HepG2 (cell line): ENCODE data around the gene SLC22A31. TPM values are rescaled to one million over a fixed set of nuclear protein-coding genes. Genes with fewer than 3 reads are reported as not detected.
A peak's percentile ranks its signal among the peaks of the same experiment; 100 is the strongest.

Experiments used
- ATAD3A ChIP-seq: sonication (generic); formaldehyde crosslinking; IDR thresholded peaks from 2 replicates; pipeline ENCODE4 v1.4.0; 2020; ENCODE audit warnings: missing genetic modification reagents
- GATAD2A ChIP-seq: IDR thresholded peaks from 2 replicates; pipeline ENCODE4 v1.6.1; 2016
- GTF3A ChIP-seq: sonication (generic); formaldehyde crosslinking; conservative IDR thresholded peaks from 2 replicates; pipeline ENCODE4 v1.4.0; 2020; ENCODE audit warnings: mild to moderate bottlenecking, missing genetic modification reagents
- HIVEP1 ChIP-seq: sonication (generic); formaldehyde crosslinking; IDR thresholded peaks from 2 replicates; pipeline ENCODE4 v1.4.0; 2020; ENCODE audit warnings: mild to moderate bottlenecking, missing genetic modification reagents
- IKZF4 ChIP-seq: sonication (generic); formaldehyde crosslinking; IDR thresholded peaks from 2 replicates; pipeline ENCODE4 v1.5.1; 2020; ENCODE audit warnings: borderline replicate concordance, mild to moderate bottlenecking, low read depth, missing genetic modification reagents; ENCODE audit errors: not compliant biosample characterization
- KDM2A ChIP-seq: sonication (generic); formaldehyde crosslinking; IDR thresholded peaks from 2 replicates; pipeline ENCODE4 v1.4.0; 2020; ENCODE audit warnings: low read depth, missing genetic modification reagents, borderline replicate concordance
- NFE2L2 ChIP-seq: fragments of 150-350 bp; IDR thresholded peaks from 2 replicates; pipeline ENCODE4 v1.6.1; 2014; ENCODE audit warnings: low read length
- NR2C2 ChIP-seq: sonication (generic); formaldehyde crosslinking; IDR thresholded peaks from 2 replicates; pipeline ENCODE4 v1.4.0; 2020; ENCODE audit warnings: missing genetic modification reagents, mild to moderate bottlenecking, moderate library complexity, borderline replicate concordance
- REXO4 ChIP-seq: sonication (generic); formaldehyde crosslinking; IDR thresholded peaks from 2 replicates; pipeline ENCODE4 v1.8.0; 2022; ENCODE audit warnings: missing genetic modification reagents, mild to moderate bottlenecking, borderline replicate concordance
- TBL1XR1 ChIP-seq: fragments of 150-350 bp; IDR thresholded peaks from 2 replicates; pipeline ENCODE4 v1.6.1; 2014; ENCODE audit warnings: borderline replicate concordance, low read length; ENCODE audit not compliant: partially characterized antibody
- TMF1 ChIP-seq: sonication (generic); formaldehyde crosslinking; IDR thresholded peaks from 2 replicates; pipeline ENCODE4 v1.8.1; 2022; ENCODE audit warnings: low read depth, missing genetic modification reagents
- TOE1 ChIP-seq: sonication (generic); formaldehyde crosslinking; IDR thresholded peaks from 2 replicates; pipeline ENCODE4 v1.4.0; 2020; ENCODE audit warnings: mild to moderate bottlenecking, missing genetic modification reagents
- YEATS2 ChIP-seq: sonication (generic); formaldehyde crosslinking; IDR thresholded peaks from 2 replicates; pipeline ENCODE4 v1.4.0; 2020; ENCODE audit warnings: missing genetic modification reagents, borderline replicate concordance
- ZNF121 ChIP-seq: sonication (generic); formaldehyde crosslinking; IDR thresholded peaks from 2 replicates; pipeline ENCODE4 v1.5.0; 2020; ENCODE audit warnings: mild to moderate bottlenecking, missing genetic modification reagents
- ZNF18 ChIP-seq: sonication (generic); formaldehyde crosslinking; IDR thresholded peaks from 2 replicates; pipeline ENCODE4 v1.8.0; 2022; ENCODE audit warnings: mild to moderate bottlenecking, missing genetic modification reagents; ENCODE audit not compliant: insufficient replicate concordance
- ZNF354B ChIP-seq: sonication (generic); formaldehyde crosslinking; IDR thresholded peaks from 2 replicates; pipeline ENCODE4 v1.8.0; 2022; ENCODE audit warnings: mild to moderate bottlenecking, missing genetic modification reagents
- ZNF430 ChIP-seq: sonication (generic); formaldehyde crosslinking; IDR thresholded peaks from 2 replicates; pipeline ENCODE4 v1.9.0; 2021; ENCODE audit warnings: mild to moderate bottlenecking, missing genetic modification reagents
- ZNF543 ChIP-seq: sonication (generic); formaldehyde crosslinking; IDR thresholded peaks from 2 replicates; pipeline ENCODE4 v1.4.0; 2020; ENCODE audit warnings: mild to moderate bottlenecking, missing genetic modification reagents
- ZNF558 ChIP-seq: sonication (generic); formaldehyde crosslinking; IDR thresholded peaks from 2 replicates; pipeline ENCODE4 v1.9.0; 2022; ENCODE audit warnings: mild to moderate bottlenecking, missing genetic modification reagents, borderline replicate concordance
- ZNF792 ChIP-seq: IDR thresholded peaks from 2 replicates; pipeline ENCODE4 v1.6.1; 2016
- ZNF839 ChIP-seq: sonication (generic); formaldehyde crosslinking; IDR thresholded peaks from 2 replicates; pipeline ENCODE4 v1.4.0; 2020; ENCODE audit warnings: missing genetic modification reagents, mild to moderate bottlenecking, borderline replicate concordance
- ZSCAN20 ChIP-seq: sonication (generic); formaldehyde crosslinking; IDR thresholded peaks from 2 replicates; pipeline ENCODE4 v1.4.0; 2020; ENCODE audit warnings: missing genetic modification reagents, mild to moderate bottlenecking, borderline replicate concordance
- polyA plus RNA-seq, 8 experiments: library from polyadenylated mRNA; depleted of rRNA in 3 of 8; stranded (reverse) in 7 of 8; unstranded in 1 of 8; fragments of >200 nt; fragmentation: Illumina TruSeq in 4 of 8; extraction: Trizol in 4 of 8; gene quantifications; 2 replicates each; pipeline versions ENCODE4 v1.2.1 to v1.2.3, GENCODE V29; 2011 to 2016; ENCODE audit warnings: low read depth in 4 of 8, missing spikeins in 1 of 8, mixed read lengths in 1 of 8; ENCODE audit not compliant: insufficient read depth in 1 of 8
- total RNA-seq, 5 experiments: library from RNA; depleted of rRNA; stranded (reverse); fragments of >200 nt; fragmentation: Illumina TruSeq; extraction: Trizol; gene quantifications; 2 replicates each; pipeline ENCODE4 v1.2.3, GENCODE V29; 2016; ENCODE audit warnings: low read depth in 1 of 5
- TF ChIP-seq, protein P1 (sequence below): sonication (generic); formaldehyde crosslinking; IDR thresholded peaks from 2 replicates; pipeline ENCODE4 v1.4.0; 2020; ENCODE audit warnings: low read depth, missing genetic modification reagents
- TF ChIP-seq, protein P2 (sequence below): IDR thresholded peaks from 2 replicates; pipeline ENCODE4 v1.6.1; 2016; ENCODE audit warnings: missing biosample characterization, missing genetic modification reagents, low read depth

Gene SLC22A31
- total and polyA plus RNA-seq, 2 of the 13 experiments (the other 11 are each of a cell fraction or from before 2014, with no cell fraction given), result 67.3 to 83.3 TPM

DNA sequence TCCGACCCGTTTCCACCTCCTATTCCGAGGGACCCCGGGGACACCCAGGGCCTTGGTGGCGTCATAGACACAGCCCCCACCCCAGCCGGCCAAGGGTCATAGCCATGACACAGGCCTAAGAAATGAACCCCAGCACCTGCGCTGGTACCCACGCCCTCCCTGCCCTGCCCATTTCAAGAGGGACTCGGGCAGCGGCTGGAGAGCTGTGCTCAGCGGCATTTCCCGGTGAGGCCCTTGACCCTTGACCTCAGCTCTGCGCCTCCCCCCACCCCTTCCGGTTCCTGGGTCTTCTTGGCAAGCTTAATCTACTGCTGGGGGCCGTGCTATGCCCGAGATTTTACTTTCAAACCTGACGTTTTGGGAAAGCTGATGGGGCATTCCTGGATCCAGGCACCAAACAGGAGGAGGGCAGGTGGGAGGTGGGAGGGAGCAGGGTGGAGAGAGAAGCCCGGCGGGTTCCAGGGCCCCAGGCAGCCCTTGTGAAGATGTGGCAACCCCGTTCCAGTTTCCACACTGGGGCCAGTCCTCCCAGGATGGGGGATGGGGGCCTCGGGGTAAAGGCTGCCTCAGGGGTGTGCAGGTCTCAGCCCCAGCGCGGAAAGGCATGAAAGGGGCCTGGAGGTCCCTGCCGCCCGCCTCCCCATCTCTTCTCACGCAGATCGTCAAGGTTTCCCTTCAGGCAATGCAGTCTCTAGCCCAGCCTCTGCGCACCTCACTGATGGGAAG lies at the start of gene SLC22A31 (continued):
- TF ChIP-seq ZNF18 (peak; percentile 68), TBL1XR1 (no peak), REXO4 (CRISPR knock-in tag) (no peak), TMF1 (no peak), HIVEP1 (CRISPR knock-in tag) (peak; percentile 79), ATAD3A (CRISPR knock-in tag) (0 out of 2 replicates have a peak, but pooled peaks have one; percentile 11), ZNF430 (CRISPR knock-in tag) (peak; percentile 75), IKZF4 (no peak), GTF3A (CRISPR knock-in tag) (0 out of 2 replicates have a peak, but pooled peaks have one; percentile 32), ZNF543 (CRISPR knock-in tag) (peak; percentile 76; the same call in 1 of the 2 replicates), YEATS2 (CRISPR knock-in tag) (peak; percentile 39; the same call in 1 of the 2 replicates), ZSCAN20 (CRISPR knock-in tag) (no peak), KDM2A (peak; percentile 37), ZNF354B (CRISPR knock-in tag) (no peak), ZNF792 (no peak), GATAD2A (CRISPR knock-in tag) (peak; percentile 58; the same call in 1 of the 2 replicates), TOE1 (no peak), NFE2L2 (no peak), ZNF839 (CRISPR knock-in tag) (peak; percentile 70; the same call in 1 of the 2 replicates), ZNF558 (no peak), ZNF121 (CRISPR knock-in tag) (peak; percentile 16; the same call in 1 of the 2 replicates), NR2C2 (CRISPR knock-in tag) (peak; percentile 99)
- TF ChIP-seq, protein P1, sequence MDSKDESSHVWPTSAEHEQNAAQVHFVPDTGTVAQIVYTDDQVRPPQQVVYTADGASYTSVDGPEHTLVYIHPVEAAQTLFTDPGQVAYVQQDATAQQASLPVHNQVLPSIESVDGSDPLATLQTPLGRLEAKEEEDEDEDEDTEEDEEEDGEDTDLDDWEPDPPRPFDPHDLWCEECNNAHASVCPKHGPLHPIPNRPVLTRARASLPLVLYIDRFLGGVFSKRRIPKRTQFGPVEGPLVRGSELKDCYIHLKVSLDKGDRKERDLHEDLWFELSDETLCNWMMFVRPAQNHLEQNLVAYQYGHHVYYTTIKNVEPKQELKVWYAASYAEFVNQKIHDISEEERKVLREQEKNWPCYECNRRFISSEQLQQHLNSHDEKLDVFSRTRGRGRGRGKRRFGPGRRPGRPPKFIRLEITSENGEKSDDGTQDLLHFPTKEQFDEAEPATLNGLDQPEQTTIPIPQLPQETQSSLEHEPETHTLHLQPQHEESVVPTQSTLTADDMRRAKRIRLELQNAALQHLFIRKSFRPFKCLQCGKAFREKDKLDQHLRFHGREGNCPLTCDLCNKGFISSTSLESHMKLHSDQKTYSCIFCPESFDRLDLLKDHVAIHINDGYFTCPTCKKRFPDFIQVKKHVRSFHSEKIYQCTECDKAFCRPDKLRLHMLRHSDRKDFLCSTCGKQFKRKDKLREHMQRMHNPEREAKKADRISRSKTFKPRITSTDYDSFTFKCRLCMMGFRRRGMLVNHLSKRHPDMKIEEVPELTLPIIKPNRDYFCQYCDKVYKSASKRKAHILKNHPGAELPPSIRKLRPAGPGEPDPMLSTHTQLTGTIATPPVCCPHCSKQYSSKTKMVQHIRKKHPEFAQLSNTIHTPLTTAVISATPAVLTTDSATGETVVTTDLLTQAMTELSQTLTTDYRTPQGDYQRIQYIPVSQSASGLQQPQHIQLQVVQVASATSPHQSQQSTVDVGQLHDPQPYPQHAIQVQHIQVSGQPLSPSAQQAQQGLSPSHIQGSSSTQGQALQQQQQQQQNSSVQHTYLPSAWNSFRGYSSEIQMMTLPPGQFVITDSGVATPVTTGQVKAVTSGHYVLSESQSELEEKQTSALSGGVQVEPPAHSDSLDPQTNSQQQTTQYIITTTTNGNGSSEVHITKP (CRISPR knock-in tag), result no peak; the same call in 1 of the 2 replicates
- TF ChIP-seq, protein P2, sequence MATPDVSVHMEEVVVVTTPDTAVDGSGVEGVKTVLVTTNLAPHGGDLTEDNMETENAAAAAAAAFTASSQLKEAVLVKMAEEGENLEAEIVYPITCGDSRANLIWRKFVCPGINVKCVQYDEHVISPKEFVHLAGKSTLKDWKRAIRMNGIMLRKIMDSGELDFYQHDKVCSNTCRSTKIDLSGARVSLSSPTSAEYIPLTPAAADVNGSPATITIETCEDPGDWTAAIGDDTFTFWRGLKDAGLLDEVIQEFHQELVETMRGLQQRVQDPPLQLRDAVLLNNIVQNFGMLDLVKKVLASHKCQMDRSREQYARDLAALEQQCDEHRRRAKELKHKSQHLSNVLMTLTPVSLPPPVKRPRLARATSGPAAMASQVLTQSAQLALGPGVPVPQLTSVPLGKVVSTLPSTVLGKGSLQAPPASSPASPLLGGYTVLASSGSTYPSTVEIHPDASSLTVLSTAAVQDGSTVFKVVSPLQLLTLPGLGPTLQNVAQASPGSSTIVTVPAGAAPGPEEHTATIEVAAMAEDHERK (CRISPR knock-in tag), result no peak
